HEK293 (cell line): ENCODE data around the gene PDCD4.

Source experiments
- CTCF ChIA-PET: fragments of 350-600 bp; formaldehyde crosslinking; extraction: SDS; loops from one replicate; lab custom pipeline; 2021; ENCODE audit warnings: antibody characterized with exemption; lab: Yijun Ruan, JAX
- POLR2A ChIA-PET: fragments of 300-600 bp; formaldehyde crosslinking; extraction: SDS; loops from one replicate; lab custom pipeline; 2020; ENCODE audit warnings: antibody characterized with exemption, inconsistent platforms; lab: Yijun Ruan, JAX
- H3K27ac ChIP-seq: fragments of 200-500 bp; sonication (Bioruptor generic); 2 replicates; pipeline ENCODE4 v1.5.1; 2014; ENCODE audit warnings: low read depth, low read length, control low read depth, inconsistent platforms; ENCODE audit errors: extremely low read depth
- H3K36me3 ChIP-seq, 2 experiments: fragments of 200-500 bp in 1 of 2; sonication (Bioruptor generic) in 1 of 2; 1 replicate in 1 of 2; 2 replicates in 1 of 2; pipeline ENCODE4 v1.5.1; 2014 to 2017; ENCODE audit warnings: inconsistent platforms in 2 of 2, low read length in 2 of 2; ENCODE audit not compliant: control insufficient read depth in 2 of 2, insufficient read depth in 1 of 2
- H3K4me1 ChIP-seq: fragments of 200-500 bp; sonication (Bioruptor generic); 2 replicates; pipeline ENCODE4 v1.5.1; 2014; ENCODE audit warnings: mild to moderate bottlenecking, low read length, inconsistent platforms; ENCODE audit not compliant: control insufficient read depth, insufficient read depth
- H3K4me3 ChIP-seq: 2 replicates; pipeline ENCODE4 v1.5.1; 2011; ENCODE audit warnings: low read depth, mild to moderate bottlenecking, control low read depth, low read length, moderate library complexity
- H3K9me3 ChIP-seq: fragments of 200-500 bp; sonication (Bioruptor generic); 2 replicates; pipeline ENCODE4 v1.5.1; 2014; ENCODE audit warnings: low read depth, low read length, inconsistent platforms; ENCODE audit not compliant: control insufficient read depth, insufficient read depth
- KLF16 ChIP-seq: fragments of 450-650 bp; formaldehyde crosslinking; IDR thresholded peaks from 2 replicates; pipeline ENCODE4 v1.5.1; 2017; ENCODE audit warnings: missing biosample characterization, missing genetic modification characterization
- SALL2 ChIP-seq: fragments of 450-650 bp; formaldehyde crosslinking; IDR thresholded peaks from 2 replicates; pipeline ENCODE4 v1.5.0; 2017; ENCODE audit warnings: missing biosample characterization, mild to moderate bottlenecking, missing genetic modification characterization, borderline replicate concordance
- SCRT2 ChIP-seq: fragments of 450-650 bp; formaldehyde crosslinking; IDR thresholded peaks from 2 replicates; pipeline ENCODE4 v1.5.1; 2016; ENCODE audit warnings: missing biosample characterization, missing genetic modification characterization
- SP2 ChIP-seq: fragments of 450-650 bp; formaldehyde crosslinking; IDR thresholded peaks from 2 replicates; pipeline ENCODE4 v1.5.1; 2016; ENCODE audit warnings: missing biosample characterization, missing genetic modification characterization
- SP3 ChIP-seq: fragments of 450-650 bp; formaldehyde crosslinking; IDR thresholded peaks from 2 replicates; pipeline ENCODE4 v1.5.1; 2016; ENCODE audit warnings: missing biosample characterization, missing genetic modification characterization
- ZBTB10 ChIP-seq: fragments of 450-650 bp; formaldehyde crosslinking; IDR thresholded peaks from 2 replicates; pipeline ENCODE4 v1.5.1; 2016; ENCODE audit warnings: missing biosample characterization, missing genetic modification characterization
- ZFP69B ChIP-seq: fragments of 450-650 bp; formaldehyde crosslinking; IDR thresholded peaks from 2 replicates; pipeline ENCODE4 v1.5.1; 2016; ENCODE audit warnings: missing biosample characterization, missing genetic modification characterization
- ZIC2 ChIP-seq: fragments of 450-650 bp; formaldehyde crosslinking; IDR thresholded peaks from 2 replicates; pipeline ENCODE4 v1.5.1; 2016; ENCODE audit warnings: missing biosample characterization, missing genetic modification characterization
- ZNF155 ChIP-seq: fragments of 450-650 bp; formaldehyde crosslinking; IDR thresholded peaks from 2 replicates; pipeline ENCODE4 v1.5.1; 2016; ENCODE audit warnings: missing biosample characterization, missing genetic modification characterization
- ZNF175 ChIP-seq: fragments of 450-650 bp; formaldehyde crosslinking; IDR thresholded peaks from 2 replicates; pipeline ENCODE4 v1.5.1; 2016; ENCODE audit warnings: missing biosample characterization, missing genetic modification characterization
- ZNF2 ChIP-seq: fragments of 450-650 bp; formaldehyde crosslinking; IDR thresholded peaks from 2 replicates; pipeline ENCODE4 v1.5.1; 2016; ENCODE audit warnings: missing biosample characterization, missing genetic modification characterization
- ZNF24 ChIP-seq: fragments of 450-650 bp; formaldehyde crosslinking; IDR thresholded peaks from 2 replicates; pipeline ENCODE4 v1.5.1; 2016; ENCODE audit warnings: missing biosample characterization, missing genetic modification characterization
- ZNF350 ChIP-seq: fragments of 450-650 bp; formaldehyde crosslinking; IDR thresholded peaks from 2 replicates; pipeline ENCODE4 v1.5.0; 2017; ENCODE audit warnings: missing biosample characterization, mild to moderate bottlenecking, missing genetic modification characterization
- ZNF423 ChIP-seq: fragments of 450-650 bp; formaldehyde crosslinking; IDR thresholded peaks from 2 replicates; pipeline ENCODE4 v1.5.1; 2016; ENCODE audit warnings: missing biosample characterization, missing genetic modification characterization
- ZNF426 ChIP-seq: fragments of 450-650 bp; formaldehyde crosslinking; IDR thresholded peaks from 2 replicates; pipeline ENCODE4 v1.5.1; 2017; ENCODE audit warnings: missing biosample characterization, missing genetic modification characterization, mild to moderate bottlenecking, inconsistent platforms, moderate library complexity
- ZNF529 ChIP-seq: fragments of 450-650 bp; formaldehyde crosslinking; IDR thresholded peaks from 2 replicates; pipeline ENCODE4 v1.5.1; 2017; ENCODE audit warnings: missing genetic modification characterization, missing biosample characterization; ENCODE audit not compliant: insufficient replicate concordance
- ZNF544 ChIP-seq: fragments of 450-650 bp; formaldehyde crosslinking; IDR thresholded peaks from 2 replicates; pipeline ENCODE4 v1.5.0; 2017; ENCODE audit warnings: missing biosample characterization, missing genetic modification characterization
- ZNF600 ChIP-seq: fragments of 450-650 bp; formaldehyde crosslinking; IDR thresholded peaks from 2 replicates; pipeline ENCODE4 v1.5.1; 2016; ENCODE audit warnings: missing biosample characterization, missing genetic modification characterization
- ZNF677 ChIP-seq: fragments of 450-650 bp; IDR thresholded peaks from 2 replicates; pipeline ENCODE4 v1.5.0; 2018; ENCODE audit warnings: missing biosample characterization, mild to moderate bottlenecking, missing genetic modification characterization, moderate library complexity
- ZNF776 ChIP-seq: fragments of 450-650 bp; formaldehyde crosslinking; IDR thresholded peaks from 2 replicates; pipeline ENCODE4 v1.5.0; 2017; ENCODE audit warnings: missing biosample characterization, missing genetic modification characterization, borderline replicate concordance
- ZNF777 ChIP-seq: fragments of 450-650 bp; formaldehyde crosslinking; IDR thresholded peaks from 2 replicates; pipeline ENCODE4 v1.5.1; 2017; ENCODE audit warnings: missing biosample characterization, missing genetic modification characterization, borderline replicate concordance
- ZSCAN16 ChIP-seq: fragments of 450-650 bp; formaldehyde crosslinking; IDR thresholded peaks from 2 replicates; pipeline ENCODE4 v1.5.1; 2016; ENCODE audit warnings: missing biosample characterization, missing genetic modification characterization
- TF ChIP-seq, protein P1 (sequence below): fragments of 450-650 bp; formaldehyde crosslinking; IDR thresholded peaks from 2 replicates; pipeline ENCODE4 v1.5.1; 2016; ENCODE audit warnings: missing biosample characterization, missing genetic modification characterization
- TF ChIP-seq, protein P2 (sequence below): fragments of 450-650 bp; IDR thresholded peaks from 2 replicates; pipeline ENCODE4 v1.5.1; 2018; ENCODE audit warnings: missing biosample characterization, mild to moderate bottlenecking, missing genetic modification characterization
- TF ChIP-seq, protein P3 (sequence below): fragments of 450-650 bp; formaldehyde crosslinking; IDR thresholded peaks from 2 replicates; pipeline ENCODE4 v1.5.1; 2016; ENCODE audit warnings: missing biosample characterization, missing genetic modification characterization
- TF ChIP-seq, protein P4 (sequence below): fragments of 450-650 bp; formaldehyde crosslinking; IDR thresholded peaks from 2 replicates; pipeline ENCODE4 v1.5.1; 2016; ENCODE audit warnings: missing biosample characterization, missing genetic modification characterization
- TF ChIP-seq, protein P5 (sequence below): fragments of 450-650 bp; formaldehyde crosslinking; IDR thresholded peaks from 2 replicates; pipeline ENCODE4 v1.5.1; 2016; ENCODE audit warnings: missing biosample characterization, missing genetic modification characterization

Gene PDCD4

GRCh38 chr10:110824660-110825059 lies 47.1 kb upstream of the PDCD4 start:
- no peak for TF ChIP-seq ZNF777 (tag by site-specific recombination)
- no peak for TF ChIP-seq ZBTB10 (tag by site-specific recombination)
- TF ChIP-seq, protein P1, sequence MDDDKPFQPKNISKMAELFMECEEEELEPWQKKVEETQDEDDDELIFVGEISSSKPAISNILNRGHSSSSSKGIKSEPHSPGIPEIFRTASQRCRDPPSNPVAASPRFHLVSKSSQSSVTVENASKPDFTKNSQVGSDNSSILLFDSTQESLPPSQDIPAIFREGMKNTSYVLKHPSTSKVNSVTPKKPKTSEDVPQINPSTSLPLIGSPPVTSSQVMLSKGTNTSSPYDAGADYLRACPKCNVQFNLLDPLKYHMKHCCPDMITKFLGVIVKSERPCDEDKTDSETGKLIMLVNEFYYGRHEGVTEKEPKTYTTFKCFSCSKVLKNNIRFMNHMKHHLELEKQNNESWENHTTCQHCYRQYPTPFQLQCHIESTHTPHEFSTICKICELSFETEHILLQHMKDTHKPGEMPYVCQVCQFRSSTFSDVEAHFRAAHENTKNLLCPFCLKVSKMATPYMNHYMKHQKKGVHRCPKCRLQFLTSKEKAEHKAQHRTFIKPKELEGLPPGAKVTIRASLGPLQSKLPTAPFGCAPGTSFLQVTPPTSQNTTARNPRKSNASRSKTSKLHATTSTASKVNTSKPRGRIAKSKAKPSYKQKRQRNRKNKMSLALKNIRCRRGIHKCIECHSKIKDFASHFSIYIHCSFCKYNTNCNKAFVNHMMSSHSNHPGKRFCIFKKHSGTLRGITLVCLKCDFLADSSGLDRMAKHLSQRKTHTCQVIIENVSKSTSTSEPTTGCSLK = no peak
- TF ChIP-seq, protein P2, sequence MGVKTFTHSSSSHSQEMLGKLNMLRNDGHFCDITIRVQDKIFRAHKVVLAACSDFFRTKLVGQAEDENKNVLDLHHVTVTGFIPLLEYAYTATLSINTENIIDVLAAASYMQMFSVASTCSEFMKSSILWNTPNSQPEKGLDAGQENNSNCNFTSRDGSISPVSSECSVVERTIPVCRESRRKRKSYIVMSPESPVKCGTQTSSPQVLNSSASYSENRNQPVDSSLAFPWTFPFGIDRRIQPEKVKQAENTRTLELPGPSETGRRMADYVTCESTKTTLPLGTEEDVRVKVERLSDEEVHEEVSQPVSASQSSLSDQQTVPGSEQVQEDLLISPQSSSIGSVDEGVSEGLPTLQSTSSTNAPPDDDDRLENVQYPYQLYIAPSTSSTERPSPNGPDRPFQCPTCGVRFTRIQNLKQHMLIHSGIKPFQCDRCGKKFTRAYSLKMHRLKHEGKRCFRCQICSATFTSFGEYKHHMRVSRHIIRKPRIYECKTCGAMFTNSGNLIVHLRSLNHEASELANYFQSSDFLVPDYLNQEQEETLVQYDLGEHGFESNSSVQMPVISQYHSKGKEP = no peak
- no peak for TF ChIP-seq ZIC2 (tag by site-specific recombination)
- no peak for TF ChIP-seq SP2 (tag by site-specific recombination)
- no peak for TF ChIP-seq ZNF529 (tag by site-specific recombination)
- no peak for TF ChIP-seq ZSCAN16
- no peak for TF ChIP-seq ZNF175
- TF ChIP-seq, protein P3, sequence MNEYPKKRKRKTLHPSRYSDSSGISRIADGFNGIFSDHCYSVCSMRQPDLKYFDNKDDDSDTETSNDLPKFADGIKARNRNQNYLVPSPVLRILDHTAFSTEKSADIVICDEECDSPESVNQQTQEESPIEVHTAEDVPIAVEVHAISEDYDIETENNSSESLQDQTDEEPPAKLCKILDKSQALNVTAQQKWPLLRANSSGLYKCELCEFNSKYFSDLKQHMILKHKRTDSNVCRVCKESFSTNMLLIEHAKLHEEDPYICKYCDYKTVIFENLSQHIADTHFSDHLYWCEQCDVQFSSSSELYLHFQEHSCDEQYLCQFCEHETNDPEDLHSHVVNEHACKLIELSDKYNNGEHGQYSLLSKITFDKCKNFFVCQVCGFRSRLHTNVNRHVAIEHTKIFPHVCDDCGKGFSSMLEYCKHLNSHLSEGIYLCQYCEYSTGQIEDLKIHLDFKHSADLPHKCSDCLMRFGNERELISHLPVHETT (tag by site-specific recombination) = no peak
- no peak for TF ChIP-seq ZNF776
- no peak for TF ChIP-seq KLF16 (tag by site-specific recombination)
- no peak for TF ChIP-seq ZNF423 (tag by site-specific recombination)
- TF ChIP-seq ZNF544 (tag by site-specific recombination) = no peak
- TF ChIP-seq ZNF24 (tag by site-specific recombination) = no peak
- CTCF ChIA-PET = interaction anchor here (0.6 kb wide), 1 partner anchor 34 kb away, joined by 3 read pairs; no protein-coding TSS in a partner anchor

GRCh38 chr10:110825508-110825907 lies 46.2 kb upstream of the PDCD4 start:
- ChIA-PET POLR2A (interaction anchor here (1.1 kb wide), 1 partner anchor 46 kb away, joined by 4 read pairs; the partner anchor contains the start of gene PDCD4), CTCF (interaction anchor here (0.6 to 0.8 kb wide), 2 partner anchors 20 to 33 kb away, joined by 3 read pairs; no protein-coding TSS in a partner anchor)
- Histone ChIP-seq H3K9me3 (no peaks in the 10 kb centered on the region), H3K4me3 (no peak overlapping the region), H3K27ac (no peak overlapping the region), H3K4me1 (peaks cover 4% of the 10 kb centered on the region; the same call in 1 of the 2 replicates), H3K36me3 (peaks cover 4 to 5% of the 10 kb centered on the region in 2 experiments)
- TF ChIP-seq, protein P4, sequence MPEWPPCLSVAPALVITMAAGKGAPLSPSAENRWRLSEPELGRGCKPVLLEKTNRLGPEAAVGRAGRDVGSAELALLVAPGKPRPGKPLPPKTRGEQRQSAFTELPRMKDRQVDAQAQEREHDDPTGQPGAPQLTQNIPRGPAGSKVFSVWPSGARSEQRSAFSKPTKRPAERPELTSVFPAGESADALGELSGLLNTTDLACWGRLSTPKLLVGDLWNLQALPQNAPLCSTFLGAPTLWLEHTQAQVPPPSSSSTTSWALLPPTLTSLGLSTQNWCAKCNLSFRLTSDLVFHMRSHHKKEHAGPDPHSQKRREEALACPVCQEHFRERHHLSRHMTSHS (tag by site-specific recombination) = no peak
- TF ChIP-seq ZNF677 (tag by site-specific recombination) (no peak), ZNF350 (tag by site-specific recombination) (no peak), ZFP69B (tag by site-specific recombination) (no peak), ZNF155 (no peak), ZNF600 (no peak), SCRT2 (tag by site-specific recombination) (no peak), ZNF2 (no peak), ZNF426 (no peak), SALL2 (no peak), SP3 (tag by site-specific recombination) (no peak)
- TF ChIP-seq, protein P5, sequence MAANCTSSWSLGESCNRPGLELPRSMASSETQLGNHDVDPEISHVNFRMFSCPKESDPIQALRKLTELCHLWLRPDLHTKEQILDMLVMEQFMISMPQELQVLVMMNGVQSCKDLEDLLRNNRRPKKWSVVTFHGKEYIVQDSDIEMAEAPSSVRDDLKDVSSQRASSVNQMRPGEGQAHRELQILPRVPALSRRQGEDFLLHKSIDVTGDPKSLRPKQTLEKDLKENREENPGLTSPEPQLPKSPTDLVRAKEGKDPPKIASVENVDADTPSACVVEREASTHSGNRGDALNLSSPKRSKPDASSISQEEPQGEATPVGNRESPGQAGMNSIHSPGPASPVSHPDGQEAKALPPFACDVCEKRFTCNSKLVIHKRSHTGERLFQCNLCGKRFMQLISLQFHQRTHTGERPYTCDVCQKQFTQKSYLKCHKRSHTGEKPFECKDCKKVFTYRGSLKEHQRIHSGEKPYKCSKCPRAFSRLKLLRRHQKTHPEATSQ = no peak

More at GRCh38 chr10:110824660-110825059, 47.1 kb upstream of the PDCD4 start:
- no peak overlapping the region for H3K27ac ChIP-seq
- H3K4me1 ChIP-seq = peaks cover 4% of the 10 kb centered on the region; the same call in 1 of the 2 replicates
- no peaks in the 10 kb centered on the region for H3K9me3 ChIP-seq
- POLR2A ChIA-PET = no interaction called here
- H3K36me3 ChIP-seq = peaks cover 4 to 13% of the 10 kb centered on the region in 2 experiments
- no peak overlapping the region for H3K4me3 ChIP-seq
